GM06990 (cell line): ENCODE results near the gene TGFBR3.

Experiments
- DNase-seq: peaks from one replicate; pipeline ENCODE4 v3.0.0-alpha.2; 2011; ENCODE audit not compliant: insufficient read length; ENCODE audit errors: extremely low read depth
- H3K27me3 ChIP-seq: replicated peaks from 2 replicates; pipeline ENCODE4 v1.6.0; 2011; ENCODE audit warnings: low read length; ENCODE audit not compliant: control insufficient read depth, insufficient read depth
- H3K36me3 ChIP-seq: 2 replicates; pipeline ENCODE4 v1.5.1; 2011; ENCODE audit warnings: low read length; ENCODE audit not compliant: control insufficient read depth, insufficient read depth
- H3K4me3 ChIP-seq: replicated peaks from 2 replicates; pipeline ENCODE4 v1.5.1; 2011; ENCODE audit warnings: low read depth, mild to moderate bottlenecking, control low read depth, low read length
- TF ChIP-seq, protein P1 (sequence below): IDR thresholded peaks from 2 replicates; pipeline ENCODE4 v1.5.1; 2011; ENCODE audit warnings: low read length, control low read depth, mild to moderate bottlenecking, inconsistent platforms; ENCODE audit not compliant: insufficient read depth, poor library complexity, severe bottlenecking

TGFBR3 gene

DNA sequence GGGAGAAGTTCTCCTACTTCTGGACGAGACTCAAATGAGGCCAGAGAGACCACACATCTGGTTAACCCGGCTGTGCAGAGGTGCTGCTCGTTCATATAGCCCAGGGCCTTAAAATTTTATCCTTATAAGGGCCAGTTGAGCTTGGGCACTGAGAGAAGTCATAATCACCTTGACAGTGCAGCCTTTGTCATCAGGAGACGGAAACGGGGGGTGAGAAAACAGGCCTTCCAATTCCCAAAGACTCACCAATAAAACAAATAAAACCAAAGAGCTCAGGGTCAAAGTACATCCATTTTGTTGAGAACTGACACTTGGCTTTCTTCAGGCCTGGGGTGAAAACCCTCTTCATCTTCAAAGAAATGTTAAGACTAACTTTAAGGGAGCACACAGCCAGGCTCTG is 167.1 kb downstream of the TGFBR3 start:
- Histone ChIP-seq H3K4me3 (no peak overlapping the region), H3K27me3 (no peaks in the 10 kb centered on the region), H3K36me3 (peaks cover 3% of the 10 kb centered on the region)
- TF ChIP-seq, protein P1, sequence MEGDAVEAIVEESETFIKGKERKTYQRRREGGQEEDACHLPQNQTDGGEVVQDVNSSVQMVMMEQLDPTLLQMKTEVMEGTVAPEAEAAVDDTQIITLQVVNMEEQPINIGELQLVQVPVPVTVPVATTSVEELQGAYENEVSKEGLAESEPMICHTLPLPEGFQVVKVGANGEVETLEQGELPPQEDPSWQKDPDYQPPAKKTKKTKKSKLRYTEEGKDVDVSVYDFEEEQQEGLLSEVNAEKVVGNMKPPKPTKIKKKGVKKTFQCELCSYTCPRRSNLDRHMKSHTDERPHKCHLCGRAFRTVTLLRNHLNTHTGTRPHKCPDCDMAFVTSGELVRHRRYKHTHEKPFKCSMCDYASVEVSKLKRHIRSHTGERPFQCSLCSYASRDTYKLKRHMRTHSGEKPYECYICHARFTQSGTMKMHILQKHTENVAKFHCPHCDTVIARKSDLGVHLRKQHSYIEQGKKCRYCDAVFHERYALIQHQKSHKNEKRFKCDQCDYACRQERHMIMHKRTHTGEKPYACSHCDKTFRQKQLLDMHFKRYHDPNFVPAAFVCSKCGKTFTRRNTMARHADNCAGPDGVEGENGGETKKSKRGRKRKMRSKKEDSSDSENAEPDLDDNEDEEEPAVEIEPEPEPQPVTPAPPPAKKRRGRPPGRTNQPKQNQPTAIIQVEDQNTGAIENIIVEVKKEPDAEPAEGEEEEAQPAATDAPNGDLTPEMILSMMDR = no peak
- no peak for DNase-seq

DNA sequence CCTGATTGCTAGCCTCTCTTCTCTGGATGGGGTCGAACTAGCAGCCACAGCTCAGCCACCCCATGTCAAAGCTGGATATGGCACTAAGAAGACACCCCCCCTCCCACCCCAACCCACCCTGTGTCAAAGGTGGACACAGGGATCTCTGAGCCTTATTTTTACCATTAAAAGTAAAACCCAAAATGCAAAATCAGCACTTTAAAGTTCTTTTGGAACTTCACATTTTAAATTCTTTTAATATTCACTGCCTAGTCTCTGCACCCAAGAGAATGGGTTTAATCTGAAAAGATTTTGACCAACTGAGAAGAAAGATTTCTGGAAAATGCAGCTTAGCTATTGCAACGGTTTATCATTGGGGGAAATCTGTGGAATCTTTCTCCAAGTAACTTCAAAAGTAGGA is 167.6 kb downstream of the TGFBR3 start:
- peaks cover 3% of the 10 kb centered on the region for H3K36me3 ChIP-seq
- no peaks in the 10 kb centered on the region for H3K27me3 ChIP-seq
- DNase-seq = no peak
- H3K4me3 ChIP-seq = no peak overlapping the region
- TF ChIP-seq, protein P1 = no peak

DNA sequence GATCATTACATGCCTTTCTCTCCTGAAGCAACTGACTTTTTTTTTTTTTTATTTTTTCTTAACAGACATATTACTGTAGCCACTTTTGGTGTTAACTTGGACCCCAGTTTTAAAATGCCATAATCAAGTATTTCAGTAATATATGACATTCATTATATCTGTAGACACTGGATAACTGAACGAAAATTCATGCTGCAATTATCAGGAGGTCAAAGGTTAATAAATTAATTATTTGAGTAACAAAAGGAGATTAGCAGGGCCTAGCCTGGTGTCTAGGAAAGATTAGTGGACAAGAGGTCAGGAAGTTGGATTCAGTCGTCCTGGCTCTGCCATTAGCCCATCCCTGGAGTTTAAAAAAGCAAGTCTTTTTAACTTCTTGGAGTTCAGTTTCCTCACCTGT is 168.1 kb downstream of the TGFBR3 start:
- Histone ChIP-seq H3K36me3 (peaks cover 3% of the 10 kb centered on the region), H3K27me3 (no peaks in the 10 kb centered on the region), H3K4me3 (no peak overlapping the region)
- no peak for DNase-seq
- TF ChIP-seq, protein P1 = no peak

DNA sequence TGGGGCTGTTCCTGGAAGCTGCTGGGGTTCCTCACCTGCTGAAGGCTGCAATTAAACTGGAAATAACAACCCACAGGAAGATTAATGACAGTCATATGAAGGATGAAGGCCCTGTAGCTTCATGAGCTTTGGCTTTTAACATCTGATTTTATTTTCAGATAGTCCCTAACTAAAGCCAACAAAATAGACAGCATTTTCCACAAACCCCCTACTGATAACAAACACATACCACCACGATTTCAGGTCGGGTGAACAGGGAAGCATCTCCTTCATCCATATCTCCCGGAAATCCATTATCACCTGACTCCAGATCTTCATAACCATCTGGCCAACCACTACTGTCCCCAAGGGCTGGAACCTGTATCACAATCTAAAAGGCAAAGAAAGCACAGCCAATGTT is 169.6 kb downstream of the TGFBR3 start:
- Histone ChIP-seq H3K27me3 (no peaks in the 10 kb centered on the region), H3K36me3 (peaks cover 3% of the 10 kb centered on the region), H3K4me3 (no peak overlapping the region)
- TF ChIP-seq, protein P1 = no peak
- DNase-seq = no peak

DNA sequence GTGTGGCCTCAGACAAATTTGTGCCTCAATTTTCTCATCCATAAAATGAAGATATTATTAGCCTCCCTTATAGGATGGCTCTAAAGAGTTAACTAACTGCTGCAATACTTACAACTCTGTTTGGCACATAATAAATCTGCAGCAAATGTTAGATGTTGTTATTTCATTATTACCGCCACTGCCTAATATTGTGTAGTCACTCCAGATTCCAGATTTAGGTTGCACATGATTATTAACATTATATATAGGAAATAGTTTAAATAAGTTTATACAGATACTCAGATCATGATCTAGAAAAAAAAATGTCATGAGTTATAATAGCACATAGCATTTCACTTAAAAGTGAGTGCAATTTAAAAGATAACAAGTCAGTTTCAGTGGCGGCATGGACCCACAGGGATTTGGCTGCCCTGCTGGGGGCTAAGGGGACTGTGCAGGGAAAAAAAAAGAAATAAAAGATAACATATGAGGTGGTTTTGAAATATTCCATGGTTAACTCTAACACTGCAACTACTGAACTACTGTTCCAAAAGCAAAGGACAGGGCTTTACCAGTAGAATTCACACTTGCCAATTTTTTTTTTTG is 170.4 kb downstream of the TGFBR3 start:
- TF ChIP-seq, protein P1 = no peak
- peaks cover 3% of the 10 kb centered on the region for H3K36me3 ChIP-seq
- H3K27me3 ChIP-seq = no peaks in the 10 kb centered on the region
- H3K4me3 ChIP-seq = no peak overlapping the region
- DNase-seq = no peak

DNA sequence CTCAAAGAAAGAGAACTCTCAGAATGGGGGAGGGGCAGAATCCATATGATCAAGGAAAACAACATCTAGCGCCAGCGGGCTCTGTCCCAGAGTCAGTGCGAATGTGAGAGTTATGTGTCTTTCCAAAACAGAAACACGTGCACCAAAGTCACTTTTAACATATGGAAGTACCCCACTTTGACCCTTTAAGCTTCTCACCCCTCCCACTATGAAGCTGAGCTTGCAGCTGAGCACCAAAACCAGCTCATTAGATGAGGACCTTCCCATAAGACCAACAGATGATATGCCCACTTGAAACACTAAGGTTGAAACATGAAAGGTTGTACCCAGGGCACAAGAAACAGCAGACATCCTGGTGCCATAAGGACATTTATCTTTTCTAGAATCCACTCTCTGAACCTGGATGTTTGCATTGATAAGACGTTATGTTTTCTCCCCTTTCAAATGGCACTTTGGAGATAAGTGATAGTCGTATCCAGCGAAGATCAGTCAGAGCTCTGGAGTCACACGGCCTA is 171.0 kb downstream of the TGFBR3 start:
- TF ChIP-seq, protein P1 = no peak
- Histone ChIP-seq H3K27me3 (no peaks in the 10 kb centered on the region), H3K4me3 (no peak overlapping the region), H3K36me3 (peaks cover 2% of the 10 kb centered on the region)
- DNase-seq = no peak
